HepG2 (cell line): ENCODE data around the gene OSER1. TPM values are rescaled to one million over a fixed set of nuclear protein-coding genes. Genes with fewer than 3 reads are reported as not detected.
A peak's percentile ranks its signal among the peaks of the same experiment; 100 is the strongest.

ENCODE experiments used
- AHDC1 ChIP-seq: sonication (generic); formaldehyde crosslinking; IDR thresholded peaks from 2 replicates; pipeline ENCODE4 v1.5.1; 2020; ENCODE audit warnings: mild to moderate bottlenecking, missing genetic modification reagents, borderline replicate concordance
- CREM ChIP-seq, 2 experiments: sonication (generic) in 1 of 2; formaldehyde crosslinking in 1 of 2; IDR thresholded peaks; 2 replicates each; pipeline versions ENCODE4 v1.4.0 to v1.6.1; 2016 to 2020; ENCODE audit warnings: antibody characterized with exemption in 1 of 2, mild to moderate bottlenecking in 1 of 2, missing genetic modification reagents in 1 of 2
- ERF ChIP-seq: IDR thresholded peaks from 2 replicates; pipeline ENCODE4 v1.6.1; 2018; ENCODE audit warnings: missing biosample characterization, missing genetic modification reagents
- GPBP1L1 ChIP-seq: sonication (generic); formaldehyde crosslinking; IDR thresholded peaks from 2 replicates; pipeline ENCODE4 v1.5.0; 2020; ENCODE audit warnings: mild to moderate bottlenecking, missing genetic modification reagents
- HHEX ChIP-seq: IDR thresholded peaks from 2 replicates; pipeline ENCODE4 v1.6.1; 2016; ENCODE audit warnings: control low read depth
- IRF2 ChIP-seq: IDR thresholded peaks from 2 replicates; pipeline ENCODE4 v1.6.1; 2018; ENCODE audit warnings: missing genetic modification reagents, missing compliant biosample characterization
- MED13 ChIP-seq: sonication (generic); formaldehyde crosslinking; IDR thresholded peaks from 2 replicates; pipeline ENCODE4 v1.5.0; 2020; ENCODE audit warnings: missing genetic modification reagents
- NFATC3 ChIP-seq: sonication (generic); formaldehyde crosslinking; IDR thresholded peaks from 2 replicates; pipeline ENCODE4 v1.5.1; 2020; ENCODE audit warnings: mild to moderate bottlenecking, missing genetic modification reagents
- PCBP2 ChIP-seq: fragments of 200-400 bp; formaldehyde crosslinking; optimal IDR thresholded peaks from 2 replicates; pipeline ENCODE3; 2018; ENCODE audit warnings: low read length, low read depth; ENCODE audit not compliant: poor library complexity, severe bottlenecking
- STAT5B ChIP-seq: sonication (generic); formaldehyde crosslinking; IDR thresholded peaks from 2 replicates; pipeline ENCODE4 v1.4.0; 2020; ENCODE audit warnings: missing genetic modification reagents
- TFAP4 ChIP-seq: sonication (generic); IDR thresholded peaks from 2 replicates; pipeline ENCODE4 v1.6.1; 2016; ENCODE audit warnings: low read depth, borderline replicate concordance
- ZBTB10 ChIP-seq: sonication (generic); formaldehyde crosslinking; IDR thresholded peaks from 2 replicates; pipeline ENCODE4 v1.4.0; 2020; ENCODE audit warnings: missing genetic modification reagents, borderline replicate concordance
- ZFP41 ChIP-seq: sonication (generic); formaldehyde crosslinking; IDR thresholded peaks from 2 replicates; pipeline ENCODE4 v1.4.0; 2020; ENCODE audit warnings: mild to moderate bottlenecking, missing genetic modification reagents, borderline replicate concordance
- ZNF138 ChIP-seq: sonication (generic); formaldehyde crosslinking; IDR thresholded peaks from 2 replicates; pipeline ENCODE4 v1.5.0; 2020; ENCODE audit warnings: mild to moderate bottlenecking, low read depth, missing genetic modification reagents
- ZNF205 ChIP-seq: IDR thresholded peaks from 2 replicates; pipeline ENCODE4 v1.6.1; 2018; ENCODE audit warnings: missing biosample characterization, missing genetic modification reagents
- ZNF230 ChIP-seq: sonication (generic); formaldehyde crosslinking; IDR thresholded peaks from 2 replicates; pipeline ENCODE4 v1.4.0; 2020; ENCODE audit warnings: mild to moderate bottlenecking, missing genetic modification reagents
- ZNF616 ChIP-seq: sonication (generic); formaldehyde crosslinking; IDR thresholded peaks from 2 replicates; pipeline ENCODE4 v1.5.0; 2020; ENCODE audit warnings: low read depth, mild to moderate bottlenecking, missing genetic modification reagents
- ZNF672 ChIP-seq: sonication (generic); formaldehyde crosslinking; IDR thresholded peaks from 2 replicates; pipeline ENCODE4 v1.8.1; 2022; ENCODE audit warnings: missing genetic modification reagents
- ZNF703 ChIP-seq: sonication (generic); formaldehyde crosslinking; IDR thresholded peaks from 2 replicates; pipeline ENCODE4 v1.5.1; 2020; ENCODE audit warnings: missing genetic modification reagents, mild to moderate bottlenecking, moderate library complexity, borderline replicate concordance
- polyA plus RNA-seq, 8 experiments: library from polyadenylated mRNA; depleted of rRNA in 3 of 8; stranded (reverse) in 7 of 8; unstranded in 1 of 8; fragments of >200 nt; fragmentation: Illumina TruSeq in 4 of 8; extraction: Trizol in 4 of 8; gene quantifications; 2 replicates each; pipeline versions ENCODE4 v1.2.1 to v1.2.3, GENCODE V29; 2011 to 2016; ENCODE audit warnings: low read depth in 4 of 8, missing spikeins in 1 of 8, mixed read lengths in 1 of 8; ENCODE audit not compliant: insufficient read depth in 1 of 8
- total RNA-seq, 5 experiments: library from RNA; depleted of rRNA; stranded (reverse); fragments of >200 nt; fragmentation: Illumina TruSeq; extraction: Trizol; gene quantifications; 2 replicates each; pipeline ENCODE4 v1.2.3, GENCODE V29; 2016; ENCODE audit warnings: low read depth in 1 of 5

Gene OSER1
- total and polyA plus RNA-seq, 2 of the 13 experiments (the other 11 are each of a cell fraction or from before 2014, with no cell fraction given) = 71.2 to 71.5 TPM

- TF ChIP-seq ZBTB10 (CRISPR knock-in tag) (0 out of 2 replicates have a peak, but pooled peaks have one; percentile 47), ZNF230 (CRISPR knock-in tag) (no peak; the same call in 1 of the 2 replicates), STAT5B (CRISPR knock-in tag) (no peak), ERF (CRISPR knock-in tag) (peak; percentile 42), HHEX (CRISPR knock-in tag) (no peak), ZNF138 (CRISPR knock-in tag) (0 out of 2 replicates have a peak, but pooled peaks have one; percentile 51), AHDC1 (CRISPR knock-in tag) (no peak), GPBP1L1 (CRISPR knock-in tag) (no peak), ZNF205 (no peak), ZNF616 (CRISPR knock-in tag) (no peak), PCBP2 (no peak), ZFP41 (CRISPR knock-in tag) (no peak; the same call in 1 of the 2 replicates), CREM (IDR thresholded peaks at IDR 0.05) (no peak), CREM (CRISPR knock-in tag; IDR thresholded peaks at IDR 0.05) (no peak; the same call in 1 of the 2 replicates), IRF2 (CRISPR knock-in tag) (peak; percentile 47; the same call in 1 of the 2 replicates), TFAP4 (peak; percentile 26; the same call in 1 of the 2 replicates), ZNF703 (CRISPR knock-in tag) (0 out of 2 replicates have a peak, but pooled peaks have one; percentile 85), ZNF672 (CRISPR knock-in tag) (no peak; the same call in 1 of the 2 replicates), MED13 (0 out of 2 replicates have a peak, but pooled peaks have one; percentile 11), NFATC3 (CRISPR knock-in tag) (peak; percentile 42; the same call in 1 of the 2 replicates)
Observed at GRCh38 chr20:44209686-44210405, 725 bp downstream of the OSER1 start (continued).
